Gastrocnemius medialis (tissue), 4 donors: ENCODE data around the gene HGFAC.

ENCODE experiments used
- CTCF ChIP-seq, 5 experiments: fragments of 450-650 bp in 3 of 5; fragments of 200-600 bp in 2 of 5; sonication (generic) in 2 of 5; IDR thresholded peaks in 4 of 5; conservative IDR thresholded peaks in 1 of 5; 1 replicate in 4 of 5; 2 replicates in 1 of 5; pipeline ENCODE4 v1.5.1; 2016 to 2019; ENCODE audit warnings: antibody characterized with exemption in 5 of 5, mild to moderate bottlenecking in 3 of 5, moderate library complexity in 3 of 5
- POLR2A ChIP-seq, 2 donors: fragments of 450-650 bp; IDR thresholded peaks; one replicate each; pipeline ENCODE4 v1.6.1; 2017; ENCODE audit warnings: antibody characterized with exemption in 2 of 2, mild to moderate bottlenecking in 2 of 2, moderate library complexity in 2 of 2

- TF ChIP-seq CTCF (IDR thresholded peaks at IDR 0.05 in 4 of 5, conservative IDR thresholded peaks at IDR 0.05 in 1 of 5) (no peak), POLR2A (IDR thresholded peaks at IDR 0.05) (no peak)
These were observed 8.9 kb downstream of the HGFAC start for GRCh38 chr4:3450643-3451042.
